Measurements from ENCODE around the gene CRYGC.
"Not testable (repeated sequence)": the region's sequence is repeated elsewhere in the genome, so short reads cannot be mapped to it uniquely, and the experiment has no call there.

The CRYGC gene, protein sequence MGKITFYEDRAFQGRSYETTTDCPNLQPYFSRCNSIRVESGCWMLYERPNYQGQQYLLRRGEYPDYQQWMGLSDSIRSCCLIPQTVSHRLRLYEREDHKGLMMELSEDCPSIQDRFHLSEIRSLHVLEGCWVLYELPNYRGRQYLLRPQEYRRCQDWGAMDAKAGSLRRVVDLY

DNA sequence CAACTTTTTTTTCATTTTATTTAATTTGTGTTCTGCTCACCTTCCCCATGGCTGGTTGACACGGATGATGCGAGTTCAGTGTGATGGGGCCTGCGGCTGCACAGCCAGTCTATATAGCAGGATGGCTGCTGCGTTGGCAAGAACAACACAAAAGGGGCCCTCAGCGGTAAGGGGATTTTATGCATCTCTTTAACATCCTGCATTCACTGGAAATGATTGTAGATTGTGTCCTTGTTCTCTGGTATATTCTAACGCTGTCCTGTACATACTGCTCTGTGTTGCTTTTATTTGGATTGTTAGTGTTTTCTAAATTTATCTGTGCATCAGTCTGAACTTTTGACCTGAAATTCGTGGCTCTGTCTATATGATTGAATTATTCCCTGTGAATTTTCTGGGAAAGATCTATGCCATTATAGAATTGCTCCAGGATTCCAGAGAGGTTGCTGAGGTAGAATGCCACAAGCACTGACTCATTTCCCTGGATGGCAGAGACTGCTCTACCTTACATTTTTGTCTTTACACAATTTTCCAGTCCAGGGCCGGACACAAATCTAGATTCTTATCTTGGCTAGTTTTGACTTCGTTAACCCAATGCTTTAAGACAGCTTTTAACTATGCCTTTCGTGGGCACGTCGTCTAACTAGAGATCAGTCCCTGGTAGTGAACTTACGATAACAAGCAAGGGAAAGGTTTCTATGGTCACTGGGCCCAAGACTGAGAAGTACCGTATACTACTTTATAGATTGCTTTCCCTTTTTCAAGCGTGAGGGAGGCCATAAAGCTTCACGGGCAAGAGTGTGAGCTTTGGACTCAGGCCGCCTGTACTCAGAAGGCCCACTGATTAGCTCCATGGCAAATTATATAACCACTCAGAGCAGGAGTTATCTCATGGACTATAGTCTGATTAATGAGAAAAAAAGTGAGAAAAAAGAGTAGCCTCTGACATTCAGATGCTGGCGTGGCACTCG, at the start of gene CRYGC:
TSS of gene CRYGC (minus strand) at position 85 of the 968 bp plus-strand sequence. CDS start at position 49, 36 bp downstream.
- no peak for DNase-seq

DNA sequence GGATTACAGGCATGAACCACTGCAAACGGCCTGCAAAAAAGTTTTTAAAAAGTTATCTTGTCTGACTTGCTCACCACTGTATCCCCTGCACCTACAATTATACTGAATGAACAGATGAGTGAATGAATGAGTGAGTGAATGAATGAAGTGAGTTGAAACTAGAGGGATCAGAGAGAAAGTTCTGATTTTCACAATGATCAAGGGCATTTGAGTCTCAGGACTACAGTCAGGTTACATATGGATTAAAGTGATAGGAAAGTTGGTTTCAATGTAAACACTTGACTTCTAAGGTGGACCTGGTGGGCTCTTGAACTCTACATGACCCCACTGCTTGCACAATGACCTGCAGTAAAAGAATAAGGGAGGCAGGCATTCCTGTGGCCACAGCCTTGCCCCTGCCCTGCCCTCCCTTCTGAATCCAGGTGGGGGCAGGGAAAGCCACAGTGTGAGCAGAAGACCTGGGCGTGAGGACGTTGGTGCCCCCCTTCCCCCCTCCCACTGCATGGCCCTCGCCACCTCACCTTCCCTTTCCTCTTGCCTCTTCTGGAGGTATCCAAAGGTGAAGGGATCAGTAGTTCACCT, 49.5 kb upstream of the CRYGC start:
- no peak for DNase-seq

DNA sequence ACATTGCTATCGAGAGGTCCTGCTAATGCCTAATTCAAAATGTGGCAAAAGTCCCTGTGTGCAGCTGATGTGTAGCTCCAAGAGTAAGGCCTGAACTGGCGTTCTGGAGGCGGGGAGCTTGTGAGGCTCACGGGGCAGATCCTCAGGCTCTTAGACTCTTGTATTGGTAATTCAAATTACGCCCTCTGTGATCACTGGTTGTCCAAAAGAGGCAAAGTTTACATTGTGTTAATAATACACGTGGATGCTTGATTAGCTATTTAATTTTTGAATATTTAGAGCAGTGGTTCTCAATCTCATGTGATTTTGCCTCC, 46.2 kb upstream of the CRYGC start:
- peak in 1 of 14 donors; percentile 15 for DNase-seq

DNA sequence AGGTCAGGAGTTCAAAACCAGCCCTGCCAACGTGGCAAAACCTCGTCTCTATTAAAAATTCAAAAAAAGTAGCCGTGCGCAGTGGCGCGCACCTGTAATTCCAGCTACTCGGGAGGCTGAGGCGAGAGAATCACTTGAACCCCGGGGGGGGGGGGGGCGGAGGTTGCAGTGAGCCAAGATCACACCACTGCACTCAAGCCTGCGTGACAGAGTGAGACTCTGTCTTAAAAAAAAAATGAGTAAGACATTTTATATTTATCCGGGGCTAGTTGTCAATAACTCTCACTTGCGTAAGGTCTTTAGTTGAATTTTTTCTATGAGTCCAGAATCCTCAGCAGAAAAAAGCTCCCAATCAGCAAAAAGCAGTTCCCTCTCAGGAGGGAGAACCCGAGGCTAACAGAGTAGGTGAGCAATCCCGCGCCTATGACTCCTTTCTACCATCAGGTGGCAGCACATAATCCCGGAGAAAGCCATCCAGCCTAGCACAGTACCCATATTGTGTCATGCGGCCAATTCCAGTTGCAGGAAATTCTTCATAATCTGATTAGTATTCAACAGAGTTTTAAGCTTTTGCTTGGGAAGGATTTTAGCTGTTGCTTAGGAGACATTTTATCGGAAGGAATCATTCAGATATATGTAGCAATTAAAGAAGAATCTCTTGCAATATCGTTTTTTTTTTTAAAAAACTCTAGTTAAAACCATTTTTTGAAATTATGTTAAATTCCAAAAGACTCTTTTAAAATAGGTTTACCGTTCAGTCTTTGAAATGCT, 45.6 kb upstream of the CRYGC start:
- peak in 12 of 14 donors; percentile 10 to 62 (median 44) for DNase-seq

DNA sequence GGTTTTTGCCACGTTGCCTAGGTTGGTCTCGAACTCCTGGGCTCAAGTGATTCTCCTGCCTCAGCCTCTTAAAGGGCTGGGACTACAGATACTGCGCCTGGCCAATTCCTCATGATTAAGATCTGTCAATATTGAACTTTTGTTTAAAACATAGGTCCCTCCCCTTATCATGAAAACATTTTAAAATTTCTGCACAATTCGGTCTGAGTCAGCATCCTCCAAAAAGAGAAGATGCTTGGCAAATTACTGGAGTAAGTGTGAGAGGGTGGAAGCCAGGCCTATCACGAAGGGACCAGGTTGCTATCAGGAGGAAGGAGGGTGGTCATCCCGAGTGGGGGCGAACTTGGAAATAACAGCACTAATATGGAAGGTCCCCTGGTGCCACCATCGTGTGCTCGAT, 44.5 kb upstream of the CRYGC start:
- no peak for DNase-seq

DNA sequence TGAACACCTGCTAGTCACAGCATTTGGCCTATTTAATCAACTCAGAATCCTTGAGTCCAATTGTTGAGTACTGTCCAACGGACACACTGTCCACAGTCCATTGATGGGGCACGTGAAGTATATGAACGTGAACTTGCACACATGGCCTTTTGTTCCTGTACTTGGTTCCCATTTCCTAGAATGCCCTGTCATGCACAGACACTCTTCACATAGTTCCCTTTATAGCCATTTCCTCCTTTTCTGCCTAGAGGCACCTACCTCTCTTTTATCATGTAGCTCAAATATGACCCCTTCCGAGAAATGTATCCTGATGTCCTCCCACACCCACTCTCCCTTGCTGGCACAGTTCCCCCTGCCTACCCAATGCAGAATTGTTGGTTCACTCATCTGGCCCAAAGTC, 42.5 kb upstream of the CRYGC start:
- DNase-seq, result no peak

DNA sequence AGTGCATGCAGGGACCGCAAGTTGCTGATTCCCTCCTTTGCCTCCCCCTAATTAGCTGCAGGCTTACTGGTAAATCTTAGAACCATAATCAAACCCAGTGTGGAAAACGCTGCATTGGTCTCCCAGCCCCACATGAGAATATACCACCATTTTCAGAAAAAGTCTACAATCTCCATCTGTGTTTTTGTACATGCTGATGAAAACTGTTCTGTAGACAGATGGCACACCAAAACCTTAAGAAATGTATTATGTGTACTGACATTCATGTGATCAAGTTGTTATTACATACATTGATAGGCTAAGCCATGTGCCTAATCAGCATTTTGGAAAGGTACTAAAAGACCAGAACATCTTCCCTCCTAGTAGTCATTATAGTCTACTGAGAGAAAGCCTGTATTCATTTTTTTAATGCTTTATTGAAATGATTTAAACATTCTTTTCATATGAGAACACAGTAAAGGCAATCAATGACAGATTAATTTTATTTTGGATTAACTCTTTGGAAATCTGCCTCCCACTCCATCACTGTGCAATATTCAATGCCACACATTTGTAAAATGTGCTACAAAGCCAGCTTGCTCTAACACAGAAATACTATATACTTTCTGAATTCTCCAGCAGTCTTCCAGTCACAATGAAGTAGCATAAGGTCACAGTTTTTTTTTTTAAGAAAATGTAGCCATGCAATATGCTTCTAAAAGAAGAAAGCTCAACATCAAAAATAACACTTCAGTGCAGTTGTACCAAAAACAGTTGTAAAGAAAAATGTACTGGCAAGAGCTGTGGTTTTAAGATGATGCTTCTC, 35.5 kb upstream of the CRYGC start:
- no peak for DNase-seq

DNA sequence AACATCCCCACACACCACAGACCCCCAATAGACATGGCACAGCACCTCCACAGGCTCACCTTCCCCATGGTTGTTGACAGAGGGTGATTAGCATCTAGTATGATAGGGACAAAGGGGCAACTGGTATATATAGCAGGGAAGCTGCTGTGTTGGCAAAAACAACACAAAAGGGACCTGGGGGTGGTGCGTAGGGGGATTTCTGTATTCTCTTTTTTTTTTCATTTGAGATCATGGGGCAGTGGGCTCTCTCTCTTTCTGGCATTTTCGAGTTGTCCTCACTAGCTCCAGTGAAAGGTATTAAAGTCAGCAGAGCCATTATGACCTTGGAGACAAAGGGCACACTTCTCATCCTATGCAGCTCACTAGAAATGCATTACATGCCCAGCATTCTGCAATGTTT, 33.9 kb upstream of the CRYGC start, which contains the start of gene CRYGA:
TSS of gene CRYGA (minus strand) at position 101 of the 400 bp plus-strand sequence. CDS start at position 68, 33 bp downstream.
- no peak for DNase-seq

DNA sequence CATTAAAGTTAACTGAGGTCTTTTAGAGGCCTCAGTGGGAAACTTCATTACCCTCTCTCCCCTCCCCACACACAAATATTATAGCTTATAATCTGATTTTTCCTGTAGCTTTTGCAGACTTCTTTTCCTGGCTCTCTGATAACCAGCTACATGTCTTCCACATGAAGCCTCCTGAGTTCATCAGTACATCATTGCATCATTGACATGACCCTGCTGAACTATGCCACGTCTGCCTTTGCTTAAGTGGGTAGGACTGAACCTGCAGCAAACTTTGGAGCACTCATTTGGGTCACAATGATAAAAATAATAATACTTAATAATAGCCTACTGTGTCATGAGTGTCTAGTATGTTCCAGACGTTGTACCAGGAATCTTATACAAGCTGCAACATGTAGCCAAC, 26.8 kb upstream of the CRYGC start:
- no peak for DNase-seq

DNA sequence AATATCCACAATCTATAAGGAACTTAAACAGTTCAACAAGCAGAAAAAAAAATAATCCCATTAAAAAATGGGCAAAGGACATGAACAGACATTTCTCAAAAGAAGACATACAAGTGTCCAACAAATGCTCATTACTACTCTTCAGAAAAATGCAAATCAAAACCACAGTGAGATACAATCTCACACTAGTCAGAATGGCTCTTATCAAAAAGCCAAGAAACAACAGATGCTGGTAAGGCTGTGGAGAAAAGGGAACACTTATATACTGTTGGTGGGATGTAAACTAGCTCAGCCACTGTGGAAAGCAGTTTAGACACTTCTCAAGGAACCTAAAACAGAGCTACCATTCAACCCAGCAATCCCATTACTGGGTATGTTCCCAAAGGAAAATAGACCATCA, 23.5 kb upstream of the CRYGC start:
- no peak for DNase-seq

DNA sequence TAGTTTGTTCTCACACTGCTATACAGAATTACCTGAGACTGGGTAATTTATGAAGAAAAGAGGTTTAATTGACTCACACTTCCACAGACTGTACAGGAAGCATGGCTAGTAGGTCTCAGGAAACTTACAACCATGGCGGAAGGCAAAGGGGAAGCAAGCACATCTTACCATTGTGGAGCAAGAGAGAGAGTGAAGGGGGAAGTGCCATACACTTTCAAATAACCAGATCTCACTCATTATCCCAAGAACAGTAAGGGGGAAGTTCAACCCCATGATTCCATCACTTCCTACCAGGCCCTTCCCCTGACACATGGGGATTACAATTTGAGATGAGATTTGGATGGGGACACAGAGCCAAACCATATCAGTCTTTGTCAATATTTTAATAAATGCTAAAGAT, 21.3 kb upstream of the CRYGC start:
- no peak for DNase-seq

DNA sequence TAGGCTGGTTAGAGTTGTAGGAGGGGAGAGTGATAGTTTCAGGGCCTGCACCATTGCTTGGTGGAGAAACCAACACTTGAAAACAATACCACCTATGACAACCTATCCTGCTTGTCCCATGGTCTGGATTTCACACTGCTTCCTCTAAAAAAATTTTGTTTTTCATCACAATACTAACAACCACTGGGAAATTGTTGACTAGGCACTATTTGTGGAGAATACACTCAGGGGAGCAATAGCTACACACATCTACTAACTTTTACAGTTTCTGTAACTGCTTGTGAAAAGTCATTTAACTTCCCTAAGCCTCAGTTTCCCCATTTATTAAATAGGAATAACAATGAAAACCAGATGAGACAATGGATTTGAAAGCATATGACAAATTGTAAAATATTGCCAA, 20.5 kb upstream of the CRYGC start:
- no peak for DNase-seq

DNA sequence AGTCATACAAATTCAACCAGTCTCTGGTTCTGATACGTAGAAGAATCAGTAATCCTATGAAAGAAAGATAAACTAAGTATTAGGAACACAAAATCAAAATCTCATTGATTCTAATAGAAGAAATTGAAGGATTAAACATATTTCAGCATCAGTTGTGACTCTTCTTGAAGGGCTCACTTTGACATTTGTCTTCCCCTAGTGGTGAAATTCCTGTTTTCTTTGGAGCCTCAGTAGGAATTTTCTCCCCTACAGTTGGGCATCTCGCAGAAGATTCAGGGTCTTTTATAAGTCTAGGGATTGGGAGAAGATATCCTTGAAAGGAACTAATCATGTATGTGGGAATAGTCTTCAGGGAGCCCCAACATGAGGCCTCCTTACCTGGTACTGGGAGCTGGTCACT, 19.2 kb upstream of the CRYGC start:
- no peak for DNase-seq

DNA sequence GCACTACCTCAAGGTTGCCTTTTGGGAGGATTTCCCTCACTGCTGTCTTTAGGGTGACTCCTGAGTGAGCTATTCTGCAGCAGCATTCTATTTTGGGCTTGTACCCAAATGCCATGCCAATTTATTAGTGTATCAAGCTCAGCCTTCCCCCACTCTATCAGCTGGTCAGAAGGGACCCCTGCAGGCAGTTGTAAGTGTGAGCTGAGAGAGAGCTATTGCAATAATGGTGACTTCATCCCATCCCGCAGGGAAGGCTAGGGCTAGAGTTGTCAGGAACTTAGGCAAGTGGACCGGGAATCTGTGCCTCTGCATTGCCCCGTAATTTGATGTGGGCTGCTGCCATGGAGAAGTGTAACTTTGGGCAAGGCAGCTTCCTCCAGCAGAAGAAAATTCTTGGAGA, 18.1 kb upstream of the CRYGC start:
- DNase-seq, result no peak

DNA sequence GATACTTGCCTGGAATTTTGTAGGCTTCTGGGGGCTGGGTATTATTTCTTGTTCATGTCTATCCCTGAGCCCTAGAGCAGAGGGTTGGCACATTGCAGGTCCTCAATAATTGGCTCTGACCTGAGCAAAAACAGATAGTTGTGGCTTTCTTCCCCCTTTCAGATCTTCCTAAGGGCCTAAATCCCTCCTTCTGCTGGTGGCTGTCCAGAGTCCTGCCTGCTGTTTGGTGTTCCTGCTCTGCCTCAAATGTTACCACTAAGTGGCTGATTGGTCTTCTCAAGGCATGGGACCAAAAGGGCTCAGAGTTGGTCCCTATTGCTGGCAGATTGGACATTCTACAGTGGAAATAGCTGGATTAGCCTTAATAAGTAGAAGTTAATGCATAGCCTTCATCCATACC, 17.4 kb upstream of the CRYGC start:
- no peak for DNase-seq

DNA sequence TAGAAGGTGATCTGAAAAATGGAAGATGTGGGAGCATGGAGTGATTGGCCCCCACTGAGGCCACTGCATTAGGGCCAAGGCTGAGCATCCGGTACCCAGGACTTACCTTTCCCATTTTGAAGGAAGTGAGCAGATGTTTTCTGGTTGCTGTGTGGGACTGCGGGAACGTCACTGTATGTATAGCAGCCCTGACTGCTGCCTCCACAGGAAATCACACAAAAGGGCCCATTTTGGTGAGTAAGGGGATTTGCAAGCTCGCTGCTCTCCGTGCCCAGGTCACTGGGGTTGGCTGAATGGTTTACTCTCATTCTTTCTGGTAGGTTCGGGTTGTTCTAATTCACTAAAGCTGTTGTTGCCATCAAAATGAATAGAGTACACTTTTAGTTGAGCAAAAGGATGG, 16.4 kb upstream of the CRYGC start, which contains the start of gene CRYGB:
TSS of gene CRYGB (minus strand) at position 153 of the 400 bp plus-strand sequence. CDS start at position 115, 38 bp downstream.
- DNase-seq, result no peak

DNA sequence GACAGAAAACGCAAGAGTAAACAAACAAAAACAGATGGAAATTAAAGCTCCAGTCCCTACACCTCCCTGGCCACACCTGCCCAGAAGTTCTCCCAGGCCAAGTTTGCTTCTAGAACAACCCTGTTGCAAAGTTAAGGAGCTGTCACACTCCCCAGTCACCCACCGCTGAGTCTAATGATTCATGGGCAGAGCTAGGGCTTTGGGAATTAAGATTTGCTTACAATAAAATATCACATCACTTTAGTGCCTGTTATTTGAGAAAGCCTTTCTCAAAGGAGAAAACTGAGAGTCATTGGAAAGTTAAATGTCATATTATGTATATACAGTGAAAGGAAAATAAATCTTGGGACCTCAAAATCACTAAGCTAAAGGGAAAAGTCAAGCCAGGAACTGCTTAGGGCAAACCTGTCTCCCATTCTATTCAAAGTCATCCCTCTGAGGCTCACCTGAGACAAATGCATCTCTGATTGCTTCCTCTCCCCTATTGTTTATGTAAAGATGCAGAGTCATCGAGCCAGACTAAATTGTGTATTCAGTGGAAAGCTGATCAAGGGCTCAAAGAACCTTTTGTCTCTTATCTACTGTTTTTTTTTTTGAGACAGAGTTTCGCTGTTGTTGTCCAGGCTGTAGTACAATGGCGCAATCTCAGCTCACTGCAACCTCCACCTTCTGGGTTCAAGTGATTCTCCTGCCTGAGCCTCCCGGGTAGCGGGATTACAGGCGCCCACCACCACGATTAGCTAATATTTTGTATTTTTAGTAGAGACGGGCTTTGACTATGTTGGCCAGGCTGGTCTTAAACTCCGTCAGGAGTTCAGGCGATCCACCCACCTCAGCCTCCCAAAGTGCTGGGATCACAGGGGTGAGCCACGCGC, 13.5 kb upstream of the CRYGC start:
- peak in 1 of 14 donors; percentile 19 for DNase-seq

DNA sequence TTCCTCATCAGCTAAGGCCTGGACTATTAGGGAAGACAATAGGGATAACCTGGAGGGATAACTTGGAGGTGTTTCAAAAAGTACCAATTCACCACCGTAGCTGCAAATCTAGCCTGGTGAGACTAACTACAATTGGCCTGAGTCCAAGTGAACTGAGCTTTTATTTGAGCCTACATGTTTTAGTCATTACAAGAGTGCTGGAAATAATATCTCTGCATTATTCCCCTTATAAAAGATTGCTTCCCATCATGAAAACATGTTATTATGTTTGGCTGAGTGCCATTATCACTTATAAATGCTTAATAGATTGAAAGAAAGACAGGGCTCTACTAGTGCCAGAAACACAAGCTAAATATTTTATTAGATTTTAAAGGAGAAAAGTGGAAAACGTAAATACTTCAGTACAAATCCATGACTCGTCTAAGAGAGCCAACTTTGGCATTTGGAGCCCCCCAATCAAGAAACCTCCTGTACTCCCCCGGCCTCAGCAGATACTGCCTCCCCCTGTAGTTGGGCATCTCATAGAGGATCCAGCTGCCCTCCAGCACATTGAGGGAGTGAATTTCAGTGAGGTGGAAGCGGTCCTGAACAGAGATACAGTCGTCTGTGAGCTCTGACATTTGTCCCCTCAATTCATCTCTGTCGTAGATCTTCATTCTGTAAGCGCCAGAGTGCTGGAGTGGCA, 12.8 kb upstream of the CRYGC start:
- DNase-seq, result no peak

DNA sequence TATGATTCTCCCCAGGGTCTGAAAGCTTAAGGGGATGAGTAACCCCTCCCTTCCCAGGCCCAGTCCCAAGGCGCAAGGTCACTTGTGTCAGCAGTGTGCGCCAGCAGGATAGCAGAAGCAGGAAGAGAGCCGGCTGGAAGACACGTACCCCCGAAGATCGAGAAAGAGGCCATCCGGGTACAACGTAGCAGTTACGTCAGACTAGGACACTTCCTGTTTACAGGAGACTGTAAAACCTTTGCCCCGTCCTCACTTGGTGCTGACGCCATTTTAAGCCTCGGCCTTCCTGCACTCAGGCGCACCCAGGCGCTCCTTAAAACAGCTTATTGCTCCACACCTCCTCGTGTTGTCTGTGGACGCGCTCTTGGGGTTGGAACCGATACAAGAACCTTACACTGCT, 9.8 kb upstream of the CRYGC start:
- no peak for DNase-seq

DNA sequence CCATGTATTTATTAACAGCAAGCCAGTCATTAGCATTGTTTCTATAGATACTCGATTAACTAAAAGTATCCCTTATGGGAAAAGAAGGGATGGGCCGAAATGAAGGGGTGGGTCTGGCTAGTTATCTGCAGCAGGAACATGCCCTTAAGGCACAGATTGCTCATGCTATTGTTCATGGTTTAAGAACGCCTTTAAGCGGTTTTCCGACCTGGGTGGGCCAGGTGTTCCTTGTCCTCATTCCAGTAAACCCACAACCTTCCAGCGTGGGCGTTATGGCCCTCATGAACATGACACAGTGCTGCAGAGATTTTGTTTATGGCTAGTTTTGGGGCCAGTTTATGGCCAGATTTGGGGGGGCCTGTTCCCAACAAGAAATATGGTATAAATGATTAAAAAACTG, 8.7 kb upstream of the CRYGC start:
- not testable (repeated sequence) for DNase-seq

All from C1 segment of cervical spinal cord (tissue), 14 donors.